ENCODE measurements around the gene TLCD4. TPM values are rescaled to one million over a fixed set of nuclear protein-coding genes. Genes with fewer than 3 reads are reported as not detected.

The TLCD4 gene, protein sequence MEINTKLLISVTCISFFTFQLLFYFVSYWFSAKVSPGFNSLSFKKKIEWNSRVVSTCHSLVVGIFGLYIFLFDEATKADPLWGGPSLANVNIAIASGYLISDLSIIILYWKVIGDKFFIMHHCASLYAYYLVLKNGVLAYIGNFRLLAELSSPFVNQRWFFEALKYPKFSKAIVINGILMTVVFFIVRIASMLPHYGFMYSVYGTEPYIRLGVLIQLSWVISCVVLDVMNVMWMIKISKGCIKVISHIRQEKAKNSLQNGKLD
- total RNA-seq, result 53.6 TPM
- long read RNA-seq, full-length matches to known transcripts, result 22 of 31 reads
- long read RNA-seq, partial matches to known transcripts, result 1 of 31 reads
- long read RNA-seq, other reads (novel, unspliced or antisense), result 8 of 31 reads

DNA sequence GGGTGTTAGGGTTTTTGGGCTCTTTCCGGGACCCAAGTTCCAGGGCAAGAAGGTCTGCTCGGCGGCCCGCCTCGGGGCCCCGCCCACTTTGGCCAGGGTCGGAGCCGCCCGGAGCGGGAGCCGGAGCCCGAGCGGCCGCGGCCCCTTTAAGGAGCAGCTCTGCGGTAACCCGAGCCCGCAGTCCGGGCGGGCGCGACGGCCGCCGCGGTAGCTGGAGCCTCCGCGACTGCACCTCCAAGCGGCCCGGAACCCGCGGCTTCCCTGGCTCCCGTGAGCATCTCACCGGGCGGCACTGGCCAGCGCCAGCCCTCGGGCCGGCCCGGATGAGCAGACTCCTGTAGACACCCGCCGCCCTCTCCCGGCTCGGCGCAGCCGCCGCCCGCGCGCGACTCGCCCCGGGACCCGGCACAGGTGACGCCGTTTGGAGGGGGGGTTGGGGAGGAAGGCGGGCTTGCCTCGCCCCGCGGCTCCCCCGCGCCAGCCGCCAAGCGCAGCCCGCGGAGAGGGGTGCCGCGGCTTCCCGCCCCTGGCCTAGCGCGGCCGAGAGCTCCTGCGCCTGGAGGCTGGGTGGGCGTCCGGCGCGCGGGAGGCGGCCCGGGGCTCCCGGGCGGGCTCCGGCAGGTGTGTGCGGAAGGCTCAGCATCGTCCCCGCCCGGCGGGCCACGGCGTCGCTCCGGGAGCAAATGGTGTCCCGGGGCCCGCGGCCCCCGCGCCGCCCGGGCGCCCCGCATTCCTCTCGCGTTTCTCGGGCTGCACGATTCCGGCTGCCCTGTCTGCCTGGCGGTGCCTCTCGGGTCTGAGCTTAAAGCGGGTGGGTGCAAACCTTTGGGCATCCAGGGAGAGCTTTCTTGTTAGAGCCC is at the start of gene TLCD4:
Gene TLCD4, plus strand, starts transcription at position 149 of the 860 bp plus-strand sequence. CDS start 26,547 bp downstream, outside the sequence.
- peak; percentile 83 for DNase-seq (ENCODE audit: missing footprints)
- intact Hi-C loops (cut with DNase I), result loop anchor here (1.0 to 2.0 kb wide), 4 partner anchors 31 to 116 kb away; partner anchors contain the start of gene ALG14
- peak; percentile 96 for ATAC-seq

DNA sequence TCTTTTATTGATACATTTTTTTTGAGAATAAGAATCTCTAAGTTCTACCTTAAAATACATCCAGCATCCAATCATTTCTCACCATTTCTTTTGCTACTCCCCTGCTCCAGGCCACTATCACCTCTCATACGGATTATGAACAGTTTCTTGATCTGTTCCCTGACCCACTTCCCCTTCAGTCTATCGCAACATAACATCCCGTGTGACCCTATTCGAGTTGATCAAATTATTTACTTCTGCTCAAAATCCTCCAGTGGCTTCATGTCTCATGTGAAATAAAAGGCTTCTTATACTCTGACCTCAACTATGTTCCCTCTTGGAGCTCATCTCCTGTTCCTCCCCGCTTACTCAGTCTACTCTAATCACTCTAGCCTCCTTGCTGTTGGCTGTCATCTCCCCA is 49.6 kb upstream of the TLCD4 start:
- intact Hi-C loops (cut with DNase I), result no loop called here

DNA sequence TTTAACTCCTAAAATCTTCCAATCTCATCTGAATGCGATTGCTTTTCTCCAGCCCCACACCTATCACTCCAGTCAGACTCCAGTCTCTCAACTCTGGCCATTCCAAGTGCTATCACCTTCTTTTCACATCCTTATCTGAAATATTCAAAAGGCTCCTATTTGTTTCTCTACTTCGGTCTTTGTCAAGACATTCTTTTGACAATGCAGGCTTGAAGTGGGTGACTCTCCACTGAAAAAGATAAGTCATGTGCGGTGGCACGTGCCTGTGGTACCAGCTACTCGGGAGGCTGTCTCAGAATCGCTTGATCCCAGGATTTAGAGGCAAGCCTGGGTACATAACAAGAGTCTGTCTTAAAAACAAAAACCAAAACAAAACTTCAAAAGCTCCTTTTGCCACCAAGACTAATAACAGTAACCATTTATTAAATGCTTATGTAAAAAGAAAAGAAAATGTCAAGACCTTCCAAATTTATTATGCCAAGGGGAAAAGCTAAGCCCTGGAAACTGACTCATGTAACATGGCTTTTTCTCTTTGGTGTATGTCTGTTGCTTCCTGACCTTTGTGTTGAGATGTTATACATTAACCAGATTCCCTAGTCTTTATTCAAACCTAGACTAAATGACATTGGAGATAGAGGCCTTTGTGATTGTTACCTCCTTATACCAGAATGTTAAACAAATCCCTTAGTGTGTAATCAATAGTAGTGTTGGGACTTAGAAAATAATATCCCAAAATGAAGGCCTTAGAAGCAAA is 48.0 kb upstream of the TLCD4 start:
- intact Hi-C loops (cut with DNase I), result no loop called here
- ATAC-seq, result no peak

More for the DNA sequence above, 49.6 kb upstream of the TLCD4 start:
- ATAC-seq (no peak), DNase-seq (ENCODE audit: missing footprints) (no peak)

DNA sequence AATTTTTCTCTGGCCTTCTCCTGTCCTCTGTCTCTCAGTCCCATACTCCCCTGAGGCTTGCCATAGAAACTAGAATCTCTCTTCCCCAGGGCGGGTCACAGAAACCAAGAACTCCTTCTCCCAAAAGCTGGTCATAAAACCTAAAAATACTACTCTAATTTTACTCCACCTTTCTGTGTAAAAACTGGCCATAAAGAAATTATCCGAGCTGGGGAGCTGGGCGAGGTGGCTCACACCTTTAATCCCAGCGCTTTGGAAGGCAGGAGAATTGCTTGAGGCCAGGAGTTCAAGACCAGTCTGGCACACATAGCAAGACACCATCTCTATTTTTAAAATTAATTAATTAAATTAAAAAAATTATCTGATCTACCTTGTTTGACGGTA is 47.5 kb upstream of the TLCD4 start:
- ATAC-seq, result no peak
- intact Hi-C loops (cut with DNase I), result no loop called here
- no peak for DNase-seq (ENCODE audit: missing footprints)

More for the DNA sequence above, 48.0 kb upstream of the TLCD4 start:
- no peak for DNase-seq (ENCODE audit: missing footprints)

DNA sequence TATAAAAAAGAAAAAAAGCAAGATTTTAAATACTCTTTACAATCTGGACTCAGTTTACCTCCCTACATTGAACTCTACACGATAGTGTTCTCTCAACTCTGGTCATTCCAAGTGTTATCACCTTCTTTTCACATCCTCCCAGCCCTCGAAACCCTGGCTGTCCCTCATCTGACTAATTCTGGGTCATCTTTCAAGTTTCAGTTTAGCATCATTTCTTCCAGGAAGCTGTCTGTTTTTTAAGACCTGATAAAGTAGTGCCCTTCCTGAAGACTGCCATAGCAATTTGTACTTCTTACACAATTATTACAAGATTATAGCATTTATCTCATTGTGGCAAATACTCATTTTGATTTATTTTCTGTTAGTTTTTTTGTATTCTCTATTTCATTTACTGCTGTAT is 45.6 kb upstream of the TLCD4 start:
- intact Hi-C loops (cut with DNase I), result no loop called here
- no peak for ATAC-seq
- no peak for DNase-seq (ENCODE audit: missing footprints)

DNA sequence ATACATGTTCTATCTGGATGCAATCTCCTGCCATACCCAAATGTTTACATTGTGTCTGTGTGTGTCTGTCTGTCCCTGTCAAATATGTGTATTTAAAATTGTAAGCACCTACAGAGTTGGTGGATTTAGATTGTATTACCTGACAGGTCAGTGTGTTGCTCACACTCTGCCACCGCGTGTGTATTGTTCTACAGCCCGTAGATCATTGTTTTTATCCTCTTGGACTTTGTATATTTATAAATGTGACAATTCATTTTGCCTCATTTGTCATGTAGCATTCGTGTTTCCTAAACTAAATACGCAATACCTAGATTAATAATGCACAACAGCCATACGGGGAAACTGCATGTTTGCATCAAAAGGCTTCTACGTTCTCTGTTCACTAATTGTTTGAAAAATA is 45.0 kb upstream of the TLCD4 start:
- intact Hi-C loops (cut with DNase I), result loop anchor here (1.0 to 2.0 kb wide), 2 partner anchors 45 to 161 kb away; partner anchors contain the start of gene TLCD4
- DNase-seq (ENCODE audit: missing footprints) (no peak), ATAC-seq (no peak)

DNA sequence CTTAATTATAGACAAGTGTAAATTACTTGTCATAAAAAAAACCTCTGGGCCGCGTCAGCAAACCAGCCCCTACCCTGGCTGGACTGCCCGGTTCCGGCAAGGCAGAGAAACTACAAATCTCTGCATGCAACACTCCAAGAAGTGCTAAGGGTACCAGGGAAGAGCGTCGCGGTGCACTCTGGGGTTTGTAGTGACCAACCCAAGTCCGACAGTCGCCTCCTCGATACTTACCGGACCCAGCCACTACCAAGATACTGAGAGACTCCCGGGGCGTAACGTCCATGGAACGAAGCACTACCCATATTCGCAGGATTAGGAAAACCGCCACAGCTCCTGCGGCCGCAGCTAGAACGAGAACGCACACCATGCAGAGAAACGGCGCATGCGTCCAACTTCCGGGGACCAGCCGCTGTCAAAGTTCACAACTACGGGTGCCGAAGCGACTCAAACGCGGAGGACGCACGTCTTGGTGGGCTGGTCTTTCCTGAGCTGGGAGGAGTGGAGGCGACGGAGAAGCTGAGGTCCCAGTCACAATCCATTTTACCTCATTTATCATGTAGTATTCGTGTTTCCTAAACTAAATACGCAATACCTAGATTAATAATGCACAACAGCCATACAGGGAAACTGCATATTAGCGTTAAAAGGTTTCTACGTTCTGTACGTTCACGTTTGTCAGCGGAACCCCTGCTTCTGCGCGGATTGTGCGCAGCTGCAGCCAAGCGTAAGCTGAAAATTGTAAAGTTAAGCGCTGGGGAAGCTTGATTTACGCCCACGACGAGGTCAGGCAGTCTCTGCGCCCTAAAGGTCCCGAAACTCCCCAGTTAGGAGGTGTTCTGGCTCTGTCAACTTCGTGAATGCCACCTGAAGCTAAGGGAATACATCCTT is 44.4 kb upstream of the TLCD4 start, which contains the start of gene ALG14:
Gene ALG14, minus strand, starts transcription at position 420 of the 888 bp plus-strand sequence. Its CDS starts 53 bp downstream, at position 367.
- intact Hi-C loops (cut with DNase I), result loop anchor here (1.0 to 2.0 kb wide), 2 partner anchors 44 to 161 kb away; partner anchors contain the start of gene TLCD4
- DNase-seq (ENCODE audit: missing footprints), result peak; percentile 95
- ATAC-seq, result peak; percentile 99

DNA sequence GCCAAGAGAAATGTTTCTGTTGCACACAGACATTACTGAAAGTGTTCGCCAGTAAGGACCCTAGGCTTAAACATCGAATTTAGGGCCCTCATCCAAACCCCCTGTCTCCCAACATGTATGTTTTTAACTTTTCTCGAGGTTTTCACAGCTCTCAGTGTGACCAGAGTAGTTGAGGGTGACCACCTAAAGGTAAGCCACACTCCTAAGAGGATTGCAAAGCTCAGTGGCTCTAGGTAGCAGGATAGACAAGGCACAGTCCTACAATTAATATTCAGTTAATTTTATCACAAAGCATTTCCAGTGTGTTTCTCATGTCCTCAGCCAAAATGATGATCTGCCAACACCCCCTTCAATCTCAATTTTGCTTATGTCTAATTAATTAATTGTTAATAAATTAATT is 43.7 kb upstream of the TLCD4 start:
- intact Hi-C loops (cut with DNase I), result loop anchor here (2.0 kb wide), 1 partner anchor 43 kb away; the partner anchor contains the start of gene TLCD4
- ATAC-seq, result no peak

DNA sequence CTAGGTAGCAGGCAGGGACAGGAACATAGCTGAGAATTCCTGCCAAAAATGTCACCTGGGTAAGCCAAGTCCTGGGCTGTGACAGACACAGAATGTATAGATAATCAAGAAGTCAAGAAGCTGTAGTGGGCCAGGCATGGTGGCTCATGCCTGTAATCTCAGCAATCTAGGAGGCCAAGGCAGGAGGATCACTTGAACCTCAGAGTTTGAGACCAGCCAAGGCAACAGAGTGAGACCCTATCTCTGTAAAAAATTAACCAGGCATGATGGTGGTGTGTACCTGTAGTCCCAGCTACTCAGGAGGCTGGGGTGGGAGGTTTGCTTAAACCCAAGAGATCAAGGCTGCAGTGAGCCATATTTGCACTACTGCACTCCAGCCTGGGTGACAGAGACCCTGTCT is 41.1 kb upstream of the TLCD4 start:
- intact Hi-C loops (cut with DNase I), result no loop called here
- ATAC-seq (no peak), DNase-seq (ENCODE audit: missing footprints) (no peak)

More for the DNA sequence above, 43.7 kb upstream of the TLCD4 start:
- no peak for DNase-seq (ENCODE audit: missing footprints)

DNA sequence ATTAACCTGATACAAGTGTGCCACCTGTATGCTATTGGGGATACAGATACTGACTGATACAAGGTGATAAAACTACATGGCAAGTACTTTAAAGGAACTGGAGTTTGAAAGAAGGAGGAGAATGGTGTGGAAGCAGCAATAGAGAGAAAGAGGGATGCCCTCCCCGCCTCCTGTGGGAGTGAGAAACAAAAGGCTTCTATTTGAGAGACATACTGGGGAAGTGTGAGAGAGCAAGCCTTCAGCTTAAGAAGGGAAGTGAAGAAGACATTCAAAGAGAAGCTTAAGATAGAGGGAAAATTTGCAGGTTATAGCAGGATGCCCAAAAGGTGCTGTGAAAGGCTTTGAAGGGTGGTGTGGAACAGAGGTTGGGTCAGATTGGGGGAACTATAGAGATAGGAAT is 36.7 kb upstream of the TLCD4 start:
- intact Hi-C loops (cut with DNase I), result no loop called here
- ATAC-seq (no peak), DNase-seq (ENCODE audit: missing footprints) (no peak)

DNA sequence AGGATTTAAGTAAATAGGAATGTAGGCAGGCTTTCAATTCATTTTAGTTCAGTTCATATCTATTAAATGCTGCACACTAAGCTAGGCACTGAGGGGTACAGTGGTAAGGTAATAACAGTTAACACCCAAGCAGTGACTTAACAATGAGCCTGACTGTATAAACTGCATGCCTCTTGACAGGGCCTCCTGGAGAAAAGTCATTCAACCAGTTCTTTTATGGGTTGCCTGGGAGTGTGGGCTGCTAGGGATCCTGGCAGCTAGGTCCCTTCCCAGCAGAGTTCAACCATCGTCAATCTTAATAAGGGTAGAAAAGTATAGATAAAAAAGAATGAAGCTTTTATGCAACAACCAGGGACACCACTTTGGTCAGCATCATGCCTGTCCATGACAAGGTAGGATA is 36.3 kb upstream of the TLCD4 start:
- intact Hi-C loops (cut with DNase I), result no loop called here
- ATAC-seq (no peak), DNase-seq (ENCODE audit: missing footprints) (no peak)

DNA sequence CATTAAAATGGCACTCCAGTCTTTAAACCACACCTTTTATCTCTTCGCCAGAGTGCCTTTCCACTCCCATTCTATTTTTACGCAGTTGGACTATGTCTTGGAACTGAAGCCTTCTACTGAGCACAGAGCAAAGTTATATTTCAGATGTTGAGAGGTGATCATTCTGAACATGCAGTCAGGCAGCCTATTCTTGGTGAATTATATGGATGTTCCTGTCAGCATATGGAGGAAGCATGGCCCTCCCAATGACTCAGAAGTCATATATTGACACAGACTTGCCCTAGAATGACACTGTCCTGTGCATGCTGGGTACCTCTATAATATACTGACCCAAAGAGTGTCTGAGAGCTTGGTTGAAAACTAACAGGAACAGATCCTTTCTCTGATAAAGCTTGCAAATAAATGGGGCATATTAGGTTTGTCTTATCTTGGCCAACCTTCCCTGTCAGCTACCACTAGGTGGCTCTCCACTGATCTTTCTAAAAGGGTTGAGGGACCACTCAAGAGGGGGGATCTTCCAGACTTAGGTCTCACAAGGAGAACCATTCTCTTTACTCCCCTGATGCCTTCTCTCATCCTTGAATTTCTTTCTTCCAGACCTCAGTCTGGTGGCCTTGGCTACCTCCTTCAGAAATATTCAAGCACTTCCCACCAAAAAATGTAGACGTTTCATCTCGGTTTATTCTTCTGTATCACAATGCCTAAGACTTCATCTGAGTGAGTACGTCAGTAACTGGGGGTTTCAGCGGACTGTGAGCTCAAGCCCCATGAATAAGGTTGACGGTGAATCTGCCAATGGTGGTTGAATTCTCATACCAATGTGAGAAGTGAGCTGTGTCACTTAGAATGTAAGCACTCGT is 32.6 kb upstream of the TLCD4 start:
- intact Hi-C loops (cut with DNase I), result loop anchor here (2.0 kb wide), 1 partner anchor 150 kb away; the partner anchor contains the start of gene RWDD3
- DNase-seq (ENCODE audit: missing footprints), result no peak
- ATAC-seq, result no peak

DNA sequence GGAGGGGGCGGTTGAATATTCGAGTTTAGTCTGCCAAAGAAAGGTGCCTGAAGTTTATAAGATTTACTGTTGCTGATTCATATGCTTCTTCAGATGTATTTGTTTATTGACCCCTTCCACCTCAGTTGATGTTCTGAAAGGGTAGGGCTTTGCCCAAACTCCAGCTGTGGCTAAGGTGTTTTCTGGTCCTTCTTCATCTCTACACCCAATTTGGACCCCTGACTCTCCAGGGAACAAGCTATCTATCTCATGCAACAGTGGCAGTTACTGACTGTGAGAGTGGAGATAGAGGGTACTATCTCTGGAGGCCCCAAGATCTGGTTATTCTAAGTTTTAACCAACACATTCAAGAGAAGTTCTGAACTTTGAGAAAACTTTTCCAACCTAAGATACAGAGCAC is 31.8 kb upstream of the TLCD4 start:
- ATAC-seq, result no peak
- intact Hi-C loops (cut with DNase I), result loop anchor here (2.0 kb wide), 1 partner anchor 149 kb away; the partner anchor contains the start of gene RWDD3
- DNase-seq (ENCODE audit: missing footprints), result no peak

DNA sequence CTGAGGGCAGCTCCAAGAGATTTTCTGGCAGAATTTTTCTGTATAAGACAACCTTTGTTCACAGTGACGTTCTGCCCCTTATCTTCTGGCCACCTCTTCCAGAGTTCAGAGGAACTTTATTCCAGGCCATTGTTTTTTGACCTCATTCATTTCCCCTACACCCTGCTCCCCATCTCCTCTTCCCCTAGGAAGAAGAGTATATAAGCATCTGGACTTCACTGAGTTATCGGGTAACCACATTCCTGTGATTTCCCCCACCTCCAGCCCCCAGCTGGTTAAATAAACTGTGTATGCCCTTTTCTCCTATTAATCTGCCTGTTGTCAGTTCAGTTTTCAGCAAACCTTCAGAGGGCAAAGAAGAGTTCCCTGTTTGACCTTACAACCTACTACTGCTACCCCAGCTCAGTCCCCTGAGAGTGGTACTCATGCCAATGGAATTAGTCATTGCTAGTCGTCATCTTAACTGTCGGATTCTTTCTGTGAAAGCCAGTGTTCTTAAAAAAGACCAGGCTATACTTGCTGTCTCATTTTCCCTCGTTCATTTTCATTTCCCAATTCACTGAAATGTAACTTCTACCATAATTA is 30.1 kb upstream of the TLCD4 start:
- ATAC-seq (peak; percentile 92), DNase-seq (ENCODE audit: missing footprints) (no peak)
- intact Hi-C loops (cut with DNase I), result loop anchor here (2.0 kb wide), 1 partner anchor 30 kb away; the partner anchor contains the start of gene TLCD4

DNA sequence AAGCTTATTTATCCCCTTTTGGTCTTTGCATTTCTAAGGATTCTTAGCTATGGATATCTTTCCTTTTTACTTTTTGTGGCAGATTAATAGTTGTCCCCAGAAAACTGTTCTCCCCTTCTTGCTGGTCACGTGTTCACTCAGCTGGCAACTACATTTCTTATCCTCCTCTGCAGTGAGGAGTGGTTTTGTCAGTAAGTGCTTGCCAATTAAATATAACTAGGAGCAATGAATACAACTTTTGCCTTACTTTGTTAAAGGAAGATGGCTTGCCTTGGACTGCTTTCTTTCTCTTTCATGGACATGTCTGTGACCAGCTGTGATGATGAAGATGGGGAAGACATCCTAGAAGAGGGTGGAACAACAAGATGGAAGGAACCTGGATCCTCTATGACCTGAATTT is 28.9 kb upstream of the TLCD4 start:
- no peak for DNase-seq (ENCODE audit: missing footprints)
- no peak for ATAC-seq
- intact Hi-C loops (cut with DNase I), result no loop called here

DNA sequence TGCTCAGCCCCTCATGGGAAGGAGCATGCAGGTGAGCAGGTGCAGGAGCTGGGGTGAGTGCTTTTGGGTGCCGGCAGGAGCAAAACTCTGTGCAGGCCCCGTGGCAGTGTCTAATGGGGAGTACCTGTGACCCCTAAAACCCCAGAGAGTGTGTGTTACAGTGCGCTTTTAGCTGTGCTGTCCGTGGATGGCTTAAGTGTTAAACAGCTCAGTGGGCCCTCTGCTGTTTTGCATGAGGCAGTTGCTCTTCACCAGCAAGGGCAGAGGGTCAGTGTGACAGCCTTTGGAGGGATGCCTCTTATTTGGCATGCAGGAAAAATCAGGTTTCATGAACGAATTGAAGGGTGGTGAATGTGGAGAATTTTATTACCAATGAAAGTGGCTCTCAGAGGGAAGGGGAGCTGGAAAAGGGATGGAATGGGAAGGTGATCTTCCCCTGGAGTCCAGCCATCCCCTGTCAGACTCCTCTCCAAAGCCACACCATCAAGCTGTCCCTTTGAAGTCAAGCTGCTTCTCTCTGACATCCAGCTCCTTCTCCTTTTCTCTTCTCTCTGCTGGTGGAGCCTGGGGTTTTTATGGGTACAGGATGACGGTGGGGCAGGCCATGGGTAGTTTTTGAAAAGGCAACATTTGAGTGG is 27.4 kb upstream of the TLCD4 start:
- intact Hi-C loops (cut with DNase I), result no loop called here
- ATAC-seq (no peak), DNase-seq (ENCODE audit: missing footprints) (no peak)
